ENCODE data around the gene NPIPB2. TPM values are rescaled to one million over a fixed set of nuclear protein-coding genes. Genes with fewer than 3 reads are reported as not detected.

The NPIPB2 gene
- total and polyA plus RNA-seq, 2 of the 13 experiments (the other 11 are each of a cell fraction or from before 2014, with no cell fraction given): 1.8 to 4.1 TPM

GRCh38 chr16:11907160-11907970, 34.5 kb downstream of the NPIPB2 start (continued):
- TF ChIP-seq, protein P1, sequence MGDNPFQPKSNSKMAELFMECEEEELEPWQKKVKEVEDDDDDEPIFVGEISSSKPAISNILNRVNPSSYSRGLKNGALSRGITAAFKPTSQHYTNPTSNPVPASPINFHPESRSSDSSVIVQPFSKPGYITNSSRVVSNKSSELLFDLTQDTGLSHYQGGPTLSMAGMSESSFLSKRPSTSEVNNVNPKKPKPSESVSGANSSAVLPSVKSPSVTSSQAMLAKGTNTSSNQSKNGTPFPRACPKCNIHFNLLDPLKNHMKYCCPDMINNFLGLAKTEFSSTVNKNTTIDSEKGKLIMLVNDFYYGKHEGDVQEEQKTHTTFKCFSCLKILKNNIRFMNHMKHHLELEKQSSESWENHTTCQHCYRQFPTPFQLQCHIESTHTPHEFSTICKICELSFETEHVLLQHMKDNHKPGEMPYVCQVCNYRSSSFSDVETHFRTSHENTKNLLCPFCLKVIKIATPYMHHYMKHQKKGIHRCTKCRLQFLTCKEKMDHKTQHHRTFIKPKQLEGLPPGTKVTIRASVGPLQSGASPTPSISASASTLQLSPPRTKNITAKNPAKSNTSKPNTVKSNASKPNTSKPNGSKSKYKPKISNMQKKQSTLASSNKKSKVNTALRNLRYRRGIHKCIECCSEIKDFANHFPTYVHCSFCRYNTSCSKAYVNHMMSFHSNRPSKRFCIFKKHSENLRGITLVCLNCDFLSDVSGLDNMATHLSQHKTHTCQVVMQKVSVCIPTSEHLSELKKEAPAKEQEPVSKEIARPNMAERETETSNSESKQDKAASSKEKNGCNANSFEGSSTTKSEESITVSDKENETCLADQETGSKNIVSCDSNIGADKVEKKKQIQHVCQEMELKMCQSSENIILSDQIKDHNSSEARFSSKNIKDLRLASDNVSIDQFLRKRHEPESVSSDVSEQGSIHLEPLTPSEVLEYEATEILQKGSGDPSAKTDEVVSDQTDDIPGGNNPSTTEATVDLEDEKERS (CRISPR knock-in tag; IDR thresholded peaks at IDR 0.05): peak; percentile 72; the same call in 1 of the 2 replicates
- TF ChIP-seq MEF2D (CRISPR knock-in tag; IDR thresholded peaks at IDR 0.05): 0 out of 2 replicates have a peak, but pooled peaks have one; percentile 28
- no peak for TF ChIP-seq RAD51 (IDR thresholded peaks at IDR 0.05; ENCODE audit: borderline replicate concordance)
- TF ChIP-seq ZBTB20 (CRISPR knock-in tag; IDR thresholded peaks at IDR 0.05; ENCODE audit: borderline replicate concordance, low read depth): 0 out of 2 replicates have a peak, but pooled peaks have one; percentile 26
- TF ChIP-seq MIER2 (CRISPR knock-in tag; IDR thresholded peaks at IDR 0.05): no peak
- no peak for TF ChIP-seq HOXA3 (CRISPR knock-in tag; IDR thresholded peaks at IDR 0.05)
- TF ChIP-seq ZNF629 (CRISPR knock-in tag; conservative IDR thresholded peaks at IDR 0.05): peak; percentile 97
- no peak for TF ChIP-seq ZNF687 (CRISPR knock-in tag; IDR thresholded peaks at IDR 0.05)
- TF ChIP-seq KDM1A (CRISPR knock-in tag; IDR thresholded peaks at IDR 0.05): peak; percentile 83; the same call in 1 of the 2 replicates
- no peak for TF ChIP-seq CENPX (CRISPR knock-in tag; IDR thresholded peaks at IDR 0.05)
- TF ChIP-seq CEBPZ (IDR thresholded peaks at IDR 0.05; ENCODE audit: low read length): no peak
- TF ChIP-seq ZMYM3 (CRISPR knock-in tag; IDR thresholded peaks at IDR 0.05): peak; percentile 80
- TF ChIP-seq XRCC5 (optimal IDR thresholded peaks at IDR 0.05; ENCODE audit: low read length): no peak
- no peak for TF ChIP-seq TBL1XR1 (IDR thresholded peaks at IDR 0.05; ENCODE audit: borderline replicate concordance, low read length, partially characterized antibody)
- no peak for TF ChIP-seq SYNCRIP (IDR thresholded peaks at IDR 0.05; ENCODE audit: insufficient read depth, low read depth, low read length)
- TF ChIP-seq EED (CRISPR knock-in tag; IDR thresholded peaks at IDR 0.05): no peak
